ENCODE measurements around the gene RGS19. TPM values are rescaled to one million over a fixed set of nuclear protein-coding genes. Genes with fewer than 3 reads are reported as not detected.

RGS19 gene
- total RNA-seq, 1 donor from 2014 or later: 9.5 TPM

DNA sequence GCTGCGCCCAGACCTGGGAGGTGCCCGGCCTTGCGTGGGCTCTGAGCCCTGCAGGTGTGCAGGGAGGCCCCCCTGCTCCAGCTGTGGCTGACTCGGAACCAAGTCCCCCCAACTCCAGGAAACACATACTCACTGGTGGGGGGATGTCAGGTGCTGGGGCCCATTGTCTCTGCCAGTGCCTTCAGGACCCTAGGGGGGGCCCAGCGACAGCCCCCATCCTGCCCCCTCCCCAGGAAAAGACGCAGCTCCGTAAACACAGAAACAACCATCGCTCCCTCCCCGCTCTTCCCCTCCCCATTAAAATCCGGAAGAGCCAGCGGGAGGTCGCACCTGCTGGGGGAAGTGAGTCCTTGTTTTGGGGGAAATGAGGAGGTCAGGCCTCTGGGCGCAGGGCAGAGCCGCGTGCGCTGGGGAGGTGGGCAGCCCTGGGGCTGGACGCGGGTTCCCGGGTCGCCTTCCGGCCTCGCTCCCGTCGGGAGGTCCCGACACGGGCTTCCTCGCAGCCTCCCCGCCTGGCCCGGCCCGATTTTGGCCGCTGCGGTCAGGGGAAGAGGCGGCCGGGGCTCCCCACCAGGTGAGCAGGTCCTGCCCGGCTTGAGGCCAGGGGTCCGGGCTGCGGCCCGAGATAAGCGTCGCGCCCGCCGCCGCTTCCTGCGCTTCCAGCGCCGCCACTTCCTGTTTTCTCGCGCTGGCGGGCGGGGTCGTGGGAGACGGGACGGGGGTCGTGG is 37.1 kb downstream of the RGS19 start:
- TF ChIP-seq, protein P1, sequence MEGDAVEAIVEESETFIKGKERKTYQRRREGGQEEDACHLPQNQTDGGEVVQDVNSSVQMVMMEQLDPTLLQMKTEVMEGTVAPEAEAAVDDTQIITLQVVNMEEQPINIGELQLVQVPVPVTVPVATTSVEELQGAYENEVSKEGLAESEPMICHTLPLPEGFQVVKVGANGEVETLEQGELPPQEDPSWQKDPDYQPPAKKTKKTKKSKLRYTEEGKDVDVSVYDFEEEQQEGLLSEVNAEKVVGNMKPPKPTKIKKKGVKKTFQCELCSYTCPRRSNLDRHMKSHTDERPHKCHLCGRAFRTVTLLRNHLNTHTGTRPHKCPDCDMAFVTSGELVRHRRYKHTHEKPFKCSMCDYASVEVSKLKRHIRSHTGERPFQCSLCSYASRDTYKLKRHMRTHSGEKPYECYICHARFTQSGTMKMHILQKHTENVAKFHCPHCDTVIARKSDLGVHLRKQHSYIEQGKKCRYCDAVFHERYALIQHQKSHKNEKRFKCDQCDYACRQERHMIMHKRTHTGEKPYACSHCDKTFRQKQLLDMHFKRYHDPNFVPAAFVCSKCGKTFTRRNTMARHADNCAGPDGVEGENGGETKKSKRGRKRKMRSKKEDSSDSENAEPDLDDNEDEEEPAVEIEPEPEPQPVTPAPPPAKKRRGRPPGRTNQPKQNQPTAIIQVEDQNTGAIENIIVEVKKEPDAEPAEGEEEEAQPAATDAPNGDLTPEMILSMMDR (conservative IDR thresholded peaks at IDR 0.05): no peak
- H3K9me3 Mint-ChIP-seq: no peaks in the 10 kb centered on the region
- H3K27ac Mint-ChIP-seq: peak overlapping the region; percentile 93
- peaks cover 5% of the 10 kb centered on the region for H3K4me1 Mint-ChIP-seq (ENCODE audit: unreplicated experiment)
- H3K4me3 Mint-ChIP-seq: peak overlapping the region; percentile 77
- no peaks in the 10 kb centered on the region for H3K36me3 Mint-ChIP-seq
- no peak for DNase-seq (ENCODE audit: extremely low spot score, unreplicated experiment)
- peaks cover 78% of the 10 kb centered on the region for H3K27me3 Mint-ChIP-seq

DNA sequence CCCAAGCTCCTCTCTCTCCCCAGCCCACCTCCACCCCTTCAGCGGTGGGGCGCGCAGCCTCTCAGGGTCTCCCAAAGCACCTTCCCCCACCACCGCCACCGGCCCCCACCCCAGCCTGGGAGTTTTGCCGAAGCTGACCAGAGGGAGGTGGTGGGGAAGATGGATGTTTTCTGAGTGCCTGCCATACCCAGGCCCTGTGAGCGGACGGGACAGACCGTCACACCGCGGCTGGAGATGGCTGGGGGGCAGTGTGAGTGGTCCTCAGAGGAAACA is 37.6 kb downstream of the RGS19 start:
- no peak for DNase-seq (ENCODE audit: extremely low spot score, unreplicated experiment)
- H3K4me1 Mint-ChIP-seq (ENCODE audit: unreplicated experiment): peaks cover 5% of the 10 kb centered on the region
- no peaks in the 10 kb centered on the region for H3K9me3 Mint-ChIP-seq
- H3K27ac Mint-ChIP-seq: peak overlapping the region; percentile 93
- TF ChIP-seq, protein P1 (conservative IDR thresholded peaks at IDR 0.05): no peak
- H3K27me3 Mint-ChIP-seq: peaks cover 77% of the 10 kb centered on the region
- no peaks in the 10 kb centered on the region for H3K36me3 Mint-ChIP-seq
- peak overlapping the region; percentile 77 for H3K4me3 Mint-ChIP-seq

DNA sequence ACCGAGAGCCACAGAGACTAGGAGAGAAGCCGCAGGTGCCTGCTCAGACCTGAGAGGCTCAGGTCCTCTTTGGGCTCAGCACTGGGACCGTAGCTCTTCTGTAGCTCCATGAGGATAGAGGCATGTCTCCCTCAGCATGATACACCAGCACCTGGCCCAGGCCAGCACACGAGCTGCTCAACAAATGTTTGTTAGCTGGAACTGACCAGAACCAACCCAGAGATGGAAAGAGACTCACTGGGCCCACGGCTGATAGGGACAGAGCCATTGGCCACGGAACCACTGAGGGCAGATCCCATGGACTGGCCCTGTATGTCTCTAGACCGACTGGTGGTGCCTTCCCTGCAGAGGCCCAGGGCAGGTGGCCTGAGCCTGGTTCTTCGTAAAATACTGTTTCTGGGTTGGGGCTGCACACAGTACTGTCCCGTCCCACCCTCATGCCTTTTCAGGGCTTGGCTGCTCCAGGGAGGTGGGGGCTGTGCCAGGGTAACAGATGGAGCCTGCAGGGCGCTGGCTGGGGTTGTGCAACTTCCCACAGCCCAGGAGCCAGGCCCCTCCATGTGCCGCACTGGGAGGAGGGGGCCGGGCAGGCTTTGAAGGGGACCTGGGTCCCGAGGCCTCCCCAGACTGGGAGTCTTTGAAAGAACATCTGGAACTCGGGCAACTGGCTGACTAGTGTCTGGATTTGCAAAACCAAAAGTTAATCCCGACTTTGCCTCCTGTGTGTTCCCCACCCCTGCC is 38.1 kb downstream of the RGS19 start:
- peaks cover 77% of the 10 kb centered on the region for H3K27me3 Mint-ChIP-seq
- no peak for DNase-seq (ENCODE audit: extremely low spot score, unreplicated experiment)
- H3K27ac Mint-ChIP-seq: peak overlapping the region; percentile 93
- peak overlapping the region; percentile 77 for H3K4me3 Mint-ChIP-seq
- H3K4me1 Mint-ChIP-seq (ENCODE audit: unreplicated experiment): peaks cover 5% of the 10 kb centered on the region
- H3K36me3 Mint-ChIP-seq: no peaks in the 10 kb centered on the region
- TF ChIP-seq, protein P1 (conservative IDR thresholded peaks at IDR 0.05): no peak
- no peaks in the 10 kb centered on the region for H3K9me3 Mint-ChIP-seq

DNA sequence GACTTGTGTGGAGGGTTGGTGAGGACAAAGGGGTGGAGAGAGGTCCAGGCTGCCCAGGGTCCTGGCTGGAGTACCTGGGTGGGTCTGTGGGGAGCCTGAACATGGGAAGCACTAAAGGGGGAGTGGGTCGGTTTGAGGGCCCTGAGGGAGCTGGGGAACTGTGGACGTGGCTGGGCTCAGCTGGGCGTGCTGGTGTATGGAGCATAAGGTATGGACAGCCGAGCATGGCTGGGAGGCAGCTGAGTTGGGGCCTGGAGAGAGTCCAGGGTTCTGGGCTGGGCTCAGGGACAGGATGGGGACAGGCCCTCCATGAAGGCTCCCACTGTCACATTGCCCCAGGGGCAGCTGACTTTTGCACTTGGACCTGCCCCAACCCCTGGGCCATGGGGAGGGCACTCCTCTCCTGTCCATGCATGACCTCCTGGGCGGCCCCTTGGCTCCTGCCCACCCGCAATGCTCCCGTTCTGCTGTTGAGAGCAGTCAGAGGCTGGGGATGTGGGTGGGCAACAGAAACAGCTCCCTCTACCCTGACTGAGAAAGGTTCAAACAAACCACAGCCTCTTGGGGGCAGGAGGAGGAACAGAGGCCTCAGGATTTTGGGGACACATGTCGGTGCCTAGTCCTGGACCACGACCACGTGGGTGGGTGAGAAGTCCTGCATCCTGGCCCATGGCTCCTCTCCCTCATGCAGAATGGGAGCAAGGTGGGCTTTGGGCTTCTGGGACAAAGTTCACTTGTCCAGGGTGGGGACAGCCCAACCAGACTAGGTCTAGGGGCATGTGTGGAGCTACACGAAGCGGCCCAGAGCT is 38.9 kb downstream of the RGS19 start:
- H3K27me3 Mint-ChIP-seq: peaks cover 69% of the 10 kb centered on the region
- H3K36me3 Mint-ChIP-seq: no peaks in the 10 kb centered on the region
- peaks cover 5% of the 10 kb centered on the region for H3K4me1 Mint-ChIP-seq (ENCODE audit: unreplicated experiment)
- peak overlapping the region; percentile 79 for H3K4me3 Mint-ChIP-seq
- no peaks in the 10 kb centered on the region for H3K9me3 Mint-ChIP-seq
- peak overlapping the region; percentile 93 for H3K27ac Mint-ChIP-seq
- DNase-seq (ENCODE audit: extremely low spot score, unreplicated experiment): no peak
- TF ChIP-seq, protein P1 (conservative IDR thresholded peaks at IDR 0.05): no peak

DNA sequence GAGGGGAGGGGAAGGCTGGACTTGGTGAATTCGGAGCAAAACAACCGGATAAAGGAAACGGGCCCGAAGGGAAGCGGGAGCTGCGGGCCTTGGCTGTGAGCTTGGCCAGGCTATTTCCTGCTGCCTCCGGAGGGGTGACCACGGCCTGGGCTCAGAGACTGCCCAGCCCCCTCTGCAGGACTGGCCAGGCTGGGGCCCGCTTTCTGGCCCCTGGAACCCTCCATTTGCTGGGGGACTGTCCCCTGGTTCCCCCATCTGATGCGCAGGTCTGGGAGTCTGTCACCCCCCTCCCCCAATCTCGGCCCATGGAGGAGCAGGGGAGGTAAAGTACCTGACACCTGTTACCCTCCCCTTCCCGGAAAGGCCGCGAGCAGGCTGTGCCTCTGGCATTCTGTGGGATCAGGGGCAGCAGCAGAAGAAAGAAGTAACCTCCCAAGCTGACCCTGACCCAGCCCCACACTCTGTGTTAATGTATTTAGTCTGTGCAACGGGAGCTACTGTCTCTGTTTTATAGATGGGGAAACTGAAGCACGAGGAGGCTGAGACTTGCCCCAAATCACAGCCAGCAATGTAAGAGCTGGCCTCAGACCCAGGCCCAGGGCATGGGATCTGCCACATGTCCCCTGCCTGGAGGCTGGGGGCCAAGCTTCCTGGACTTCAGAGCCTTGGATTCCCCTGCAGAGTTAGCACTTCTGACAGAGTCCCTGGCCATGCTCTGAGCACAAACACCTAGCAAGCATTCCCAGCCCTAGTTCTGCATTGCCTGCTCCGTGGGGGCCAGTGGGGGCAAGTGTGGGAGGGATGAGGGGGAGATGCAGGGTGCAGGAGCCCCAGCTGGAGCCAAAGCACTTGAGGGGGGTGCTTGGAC is 39.8 kb downstream of the RGS19 start:
- no peak for DNase-seq (ENCODE audit: extremely low spot score, unreplicated experiment)
- H3K27me3 Mint-ChIP-seq: peaks cover 60% of the 10 kb centered on the region

More for the DNA sequence above, 39.8 kb downstream of the RGS19 start:
- H3K4me3 Mint-ChIP-seq: peak overlapping the region; percentile 79
- H3K27ac Mint-ChIP-seq: peak overlapping the region; percentile 89
- no peaks in the 10 kb centered on the region for H3K36me3 Mint-ChIP-seq
- TF ChIP-seq, protein P1 (conservative IDR thresholded peaks at IDR 0.05): no peak
- no peaks in the 10 kb centered on the region for H3K9me3 Mint-ChIP-seq
- peaks cover 2% of the 10 kb centered on the region for H3K4me1 Mint-ChIP-seq (ENCODE audit: unreplicated experiment)
